Retinal pigment epithelial cell (primary cell): ENCODE measurements around the gene PBX4.

Experiments used
- DNase-seq: peaks from one replicate; pipeline ENCODE4 v3.0.0-alpha.2; 2010; ENCODE audit warnings: low read depth
- H3K4me3 ChIP-seq: 2 replicates; pipeline ENCODE4 v1.5.1; 2011; ENCODE audit warnings: mild to moderate bottlenecking, low read length, control low read depth, moderate library complexity
- CTCF ChIP-seq: conservative IDR thresholded peaks from 2 replicates; pipeline ENCODE4 v1.5.1; 2011; ENCODE audit warnings: low read depth, low read length, control low read depth, inconsistent platforms

Gene PBX4

GRCh38 chr19:19532806-19533701, 85.4 kb downstream of the PBX4 start:
- no peak for DNase-seq
- TF ChIP-seq CTCF = no peak

GRCh38 chr19:19531951-19532805, 86.3 kb downstream of the PBX4 start:
- no peak overlapping the region for H3K4me3 ChIP-seq
- DNase-seq = no peak

More at GRCh38 chr19:19532806-19533701, 85.4 kb downstream of the PBX4 start:
- H3K4me3 ChIP-seq = no peak overlapping the region

GRCh38 chr19:19530889-19531288, 87.6 kb downstream of the PBX4 start:
- no peak overlapping the region for H3K4me3 ChIP-seq
- TF ChIP-seq CTCF = no peak
- DNase-seq = no peak

More at GRCh38 chr19:19531951-19532805, 86.3 kb downstream of the PBX4 start:
- TF ChIP-seq CTCF = peak; percentile 96

GRCh38 chr19:19530423-19530804, 88.1 kb downstream of the PBX4 start:
- H3K4me3 ChIP-seq = no peak overlapping the region
- DNase-seq = no peak
- no peak for TF ChIP-seq CTCF

DNA sequence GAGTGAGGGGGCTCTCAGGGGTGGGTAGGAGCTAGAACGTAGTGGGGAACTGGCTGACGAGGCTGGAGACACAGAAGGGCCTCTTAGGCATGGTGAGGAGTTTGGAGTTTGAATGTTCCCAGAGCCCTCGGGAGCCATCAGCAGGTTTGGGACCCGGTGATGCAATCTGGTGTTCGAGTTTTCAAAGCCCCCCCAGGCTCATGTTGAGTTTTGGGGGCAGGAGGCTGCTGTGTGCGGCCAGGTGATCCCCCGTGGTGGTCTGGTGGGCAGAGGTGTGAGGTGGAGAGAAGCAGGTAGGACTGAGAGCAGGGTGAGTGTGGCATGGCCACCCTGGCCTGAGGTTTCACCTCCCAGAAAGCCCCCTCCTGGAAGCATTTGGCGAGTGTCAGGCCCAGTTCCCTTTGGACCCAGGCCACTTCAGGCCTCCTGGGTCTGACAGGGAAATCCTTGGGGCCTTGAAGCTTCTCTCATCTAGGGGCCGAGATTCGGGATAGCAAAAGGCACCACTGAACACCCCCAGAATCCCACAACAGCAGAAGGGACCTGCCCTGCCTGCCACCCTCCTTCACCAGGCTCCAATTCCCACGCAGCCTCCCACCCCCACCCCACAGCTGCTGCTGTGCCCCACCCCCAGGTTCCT, 88.6 kb downstream of the PBX4 start:
- no peak for TF ChIP-seq CTCF
- H3K4me3 ChIP-seq = no peak overlapping the region
- no peak for DNase-seq

GRCh38 chr19:19528721-19529490, 89.6 kb downstream of the PBX4 start, which contains the start of gene YJEFN3:
Gene YJEFN3 (plus strand): TSS chr19:19528911. CDS start chr19:19528933, 22 bp downstream.
- peak within 1 kb of the TSS; percentile 31 for H3K4me3 ChIP-seq
- DNase-seq = no peak
- no peak for TF ChIP-seq CTCF
